IMR-90 (cell line): ENCODE data around the gene BCL6. TPM values are rescaled to one million over a fixed set of nuclear protein-coding genes. Genes with fewer than 3 reads are reported as not detected.

Source experiments
- ATAC-seq: fragments of 200-7000 bp; cut with Tn5 transposase; 2 replicates; pipeline ENCODE4 v1.9.1; 2020; ENCODE audit warnings: low read depth, mild to moderate bottlenecking, moderate library complexity
- BruUV-seq: library from RNA; stranded (reverse); fragments of 400-500 nt; replicated peaks from 2 replicates; lab custom pipeline; 2021; lab: Mats Ljungman, UMichigan
- CTCF ChIA-PET: fragments of 300-600 bp; formaldehyde crosslinking; extraction: SDS; loops from one replicate; lab custom pipeline; 2021; ENCODE audit warnings: antibody characterized with exemption; lab: Yijun Ruan, JAX
- POLR2A ChIA-PET: fragments of 300-600 bp; sonication (Branson Sonifier 250); formaldehyde crosslinking; loops from one replicate; lab custom pipeline; 2022; ENCODE audit warnings: antibody characterized with exemption; ENCODE audit not compliant: unreplicated experiment; lab: Charles Lee
- DNase-seq: peaks from one replicate; pipeline ENCODE4 v3.0.0; 2013
- H2AFZ ChIP-seq: replicated peaks from 2 replicates; pipeline ENCODE3; 2013; ENCODE audit warnings: low read length, mild to moderate bottlenecking; ENCODE audit not compliant: poor library complexity
- H2AK5ac ChIP-seq: 2 replicates; pipeline ENCODE4 v1.6.1; 2013; ENCODE audit warnings: low read depth, low read length, inconsistent platforms
- H2AK9ac ChIP-seq: replicated peaks from 2 replicates; pipeline ENCODE3; 2013; ENCODE audit warnings: mild to moderate bottlenecking, low read depth, low read length, moderate library complexity; ENCODE audit not compliant: poor library complexity
- H2BK120ac ChIP-seq: 2 replicates; pipeline ENCODE4 v1.6.1; 2013; ENCODE audit warnings: low read depth, low read length, inconsistent platforms
- H2BK15ac ChIP-seq: 3 replicates; pipeline ENCODE4 v1.6.1; 2013; ENCODE audit warnings: low read depth, low read length, inconsistent platforms
- H2BK20ac ChIP-seq: 2 replicates; pipeline ENCODE4 v1.6.1; 2013; ENCODE audit warnings: low read depth, mild to moderate bottlenecking, inconsistent platforms, low read length, moderate library complexity
- H2BK5ac ChIP-seq: 2 replicates; pipeline ENCODE4 v1.6.1; 2013; ENCODE audit warnings: mild to moderate bottlenecking, low read depth, low read length, inconsistent platforms; ENCODE audit not compliant: poor library complexity, severe bottlenecking
- H3K14ac ChIP-seq: replicated peaks from 2 replicates; pipeline ENCODE4 v1.6.1; 2013; ENCODE audit warnings: low read depth, low read length, inconsistent platforms
- H3K18ac ChIP-seq: 2 replicates; pipeline ENCODE4 v1.6.1; 2013; ENCODE audit warnings: low read depth, low read length, control low read depth
- H3K23ac ChIP-seq: 2 replicates; pipeline ENCODE4 v1.6.1; 2013; ENCODE audit warnings: low read depth, low read length, inconsistent platforms
- H3K27ac ChIP-seq: 2 replicates; pipeline ENCODE4 v1.5.1; 2013; ENCODE audit warnings: mild to moderate bottlenecking, control low read depth, low read length; ENCODE audit not compliant: insufficient read depth
- H3K27me3 ChIP-seq: 2 replicates; pipeline ENCODE4 v1.6.1; 2013; ENCODE audit warnings: low read length; ENCODE audit not compliant: control insufficient read depth, insufficient read depth
- H3K36me3 ChIP-seq: 2 replicates; pipeline ENCODE4 v1.6.1; 2013; ENCODE audit warnings: low read length, mixed read lengths; ENCODE audit not compliant: control insufficient read depth, insufficient read depth
- H3K4ac ChIP-seq: 2 replicates; pipeline ENCODE4 v1.6.1; 2013; ENCODE audit warnings: low read depth, low read length, inconsistent platforms
- H3K4me1 ChIP-seq: 2 replicates; pipeline ENCODE4 v1.6.1; 2013; ENCODE audit warnings: low read length, mixed read lengths; ENCODE audit not compliant: control insufficient read depth, insufficient read depth
- H3K4me2 ChIP-seq: 2 replicates; pipeline ENCODE4 v1.6.1; 2013; ENCODE audit warnings: low read depth, mild to moderate bottlenecking, control low read depth, low read length, moderate library complexity
- H3K4me3 ChIP-seq: 2 replicates; pipeline ENCODE4 v1.5.1; 2013; ENCODE audit warnings: low read depth, mild to moderate bottlenecking, control low read depth, low read length, moderate library complexity; ENCODE audit not compliant: insufficient read depth
- H3K56ac ChIP-seq: 2 replicates; pipeline ENCODE4 v1.6.1; 2013; ENCODE audit warnings: low read length, inconsistent platforms; ENCODE audit not compliant: insufficient read depth; ENCODE audit errors: extremely low read depth
- H3K79me1 ChIP-seq, 2 experiments: 2 replicates each; pipeline ENCODE4 v1.6.1; 2013; ENCODE audit warnings: low read length in 2 of 2, inconsistent platforms in 1 of 2, low read depth in 1 of 2
- H3K9ac ChIP-seq: 2 replicates; pipeline ENCODE4 v1.6.1; 2013; ENCODE audit warnings: low read depth, low read length, control low read depth
- H3K9me1 ChIP-seq: 2 replicates; pipeline ENCODE4 v1.6.1; 2013; ENCODE audit warnings: low read length, inconsistent platforms; ENCODE audit not compliant: insufficient read depth
- H3K9me3 ChIP-seq: 2 replicates; pipeline ENCODE4 v1.6.1; 2013; ENCODE audit warnings: low read length; ENCODE audit not compliant: control insufficient read depth, insufficient read depth
- H4K20me1 ChIP-seq: 2 replicates; pipeline ENCODE4 v1.6.1; 2013; ENCODE audit warnings: low read length, inconsistent platforms; ENCODE audit not compliant: insufficient read depth
- H4K5ac ChIP-seq: 2 replicates; pipeline ENCODE4 v1.6.1; 2013; ENCODE audit warnings: mild to moderate bottlenecking, low read depth, low read length, control low read depth
- H4K8ac ChIP-seq, 2 experiments: 2 replicates each; pipeline ENCODE4 v1.6.1; 2013; ENCODE audit warnings: low read depth in 2 of 2, low read length in 2 of 2, control low read depth in 1 of 2, inconsistent platforms in 1 of 2
- H4K91ac ChIP-seq: 2 replicates; pipeline ENCODE4 v1.6.1; 2013; ENCODE audit warnings: low read depth, low read length, inconsistent platforms; ENCODE audit not compliant: insufficient read depth
- MAFK ChIP-seq: IDR thresholded peaks from 2 replicates; pipeline ENCODE4 v1.6.1; 2012; ENCODE audit warnings: low read depth, low read length, improper control_type of control experiment
- NFE2L2 ChIP-seq: fragments of 150-350 bp; IDR thresholded peaks from 2 replicates; pipeline ENCODE4 v1.6.1; 2016; ENCODE audit warnings: low read depth, mild to moderate bottlenecking, low read length
- POLR2A ChIP-seq: IDR thresholded peaks from 2 replicates; pipeline ENCODE4 v1.6.1; 2012; ENCODE audit warnings: mild to moderate bottlenecking, low read depth, low read length
- RAD21 ChIP-seq: IDR thresholded peaks from 2 replicates; pipeline ENCODE4 v1.6.1; 2012; ENCODE audit warnings: low read length, improper control_type of control experiment
- SMC3 ChIP-seq: fragments of 150-350 bp; IDR thresholded peaks from 2 replicates; pipeline ENCODE4 v1.6.1; 2016; ENCODE audit warnings: low read depth, mild to moderate bottlenecking, antibody characterized with exemption, low read length, moderate library complexity
- USF2 ChIP-seq: fragments of 150-350 bp; IDR thresholded peaks from 2 replicates; pipeline ENCODE4 v1.6.1; 2017; ENCODE audit warnings: mild to moderate bottlenecking, antibody characterized with exemption, low read length, low read depth
- WGBS, 2 experiments: methylation state at CpG; one replicate each; pipeline versions ENCODE4 v1.1.5 to v1.1.7; 2013; ENCODE audit warnings: missing lambda C conversion rate in 2 of 2; ENCODE audit not compliant: insufficient read length in 1 of 2; ENCODE audit errors: extremely low coverage in 2 of 2; 5-methylcytosine and 5-hydroxymethylcytosine counted together
- dilution Hi-C: fragments of 300-500 bp; cut with HindIII; formaldehyde crosslinking; loops from one replicate; pipeline ENCODE4 v1.14.3; 2018; ENCODE audit warnings: low sequenced_read_pairs; ENCODE audit not compliant: unreplicated experiment
- in situ Hi-C: fragments of 300-500 bp; cut with MboI; formaldehyde crosslinking; loops from 3 replicates; pipeline ENCODE4 v1.14.3; 2019; ENCODE audit warnings: low sequenced_read_pairs, inconsistent platforms, mixed read lengths
- intact Hi-C: fragments of 100-400 bp; cut with micrococcal nuclease; formaldehyde crosslinking; loops from 2 replicates; pipeline ENCODE4 v1.10.0; 2022
- polyA plus RNA-seq, 3 experiments: library from polyadenylated mRNA; depleted of rRNA; stranded (reverse); fragments of >200 nt; gene quantifications; 2 replicates each; pipeline ENCODE4 v1.2.3, GENCODE V29; 2012; ENCODE audit warnings: low replicate concordance in 1 of 3
- total RNA-seq: library from RNA; depleted of rRNA; stranded (reverse); fragments of >200 nt; gene quantifications from 2 replicates; pipeline ENCODE4 v1.2.3, GENCODE V29; 2012
- TF ChIP-seq, protein P1 (sequence below): conservative IDR thresholded peaks from 2 replicates; pipeline ENCODE4 v1.5.1; 2012; ENCODE audit warnings: mild to moderate bottlenecking, low read depth, low read length, improper control_type of control experiment

BCL6 gene
- total and polyA plus RNA-seq, 2 of the 4 experiments (the other 2 are of a cell fraction): 19.7 to 22.6 TPM

DNA sequence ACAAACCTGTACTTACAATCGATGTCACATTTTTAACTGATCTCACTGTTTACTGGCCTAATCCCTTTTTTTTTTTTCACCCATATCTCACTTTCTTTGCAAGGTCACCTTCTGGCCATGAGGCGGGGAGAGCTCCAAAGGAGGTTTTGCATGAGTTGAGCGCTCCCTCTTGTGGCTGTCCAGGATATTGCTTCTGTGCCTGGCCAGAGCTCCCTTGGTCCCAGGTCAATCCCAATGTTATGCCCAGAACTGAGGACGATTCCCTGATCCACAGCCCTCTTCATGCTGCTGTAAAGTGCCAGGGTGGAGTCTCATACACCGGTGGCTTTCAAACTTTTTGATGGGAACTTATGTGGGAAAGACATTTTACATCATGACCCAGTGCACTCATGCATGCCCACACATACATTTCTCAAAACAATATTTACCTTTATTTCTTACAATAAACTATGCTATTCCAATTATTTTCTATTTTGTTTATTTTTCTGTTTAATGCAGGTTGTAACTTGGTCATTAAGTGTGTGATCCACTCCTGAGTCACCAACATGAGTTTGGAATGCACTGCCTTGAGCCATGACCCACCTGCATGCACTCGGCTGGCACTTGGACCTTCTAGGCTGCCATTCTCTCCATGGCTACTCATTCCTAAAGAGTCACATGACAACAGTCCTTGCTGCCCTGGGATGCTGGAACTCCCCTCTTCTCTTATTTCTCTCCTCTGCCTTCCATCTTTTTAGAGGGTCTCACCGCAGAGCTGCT is 65.5 kb downstream of the BCL6 start (continued):
- TF ChIP-seq SMC3: peak; percentile 93
- TF ChIP-seq POLR2A: no peak
- TF ChIP-seq MAFK: no peak

DNA sequence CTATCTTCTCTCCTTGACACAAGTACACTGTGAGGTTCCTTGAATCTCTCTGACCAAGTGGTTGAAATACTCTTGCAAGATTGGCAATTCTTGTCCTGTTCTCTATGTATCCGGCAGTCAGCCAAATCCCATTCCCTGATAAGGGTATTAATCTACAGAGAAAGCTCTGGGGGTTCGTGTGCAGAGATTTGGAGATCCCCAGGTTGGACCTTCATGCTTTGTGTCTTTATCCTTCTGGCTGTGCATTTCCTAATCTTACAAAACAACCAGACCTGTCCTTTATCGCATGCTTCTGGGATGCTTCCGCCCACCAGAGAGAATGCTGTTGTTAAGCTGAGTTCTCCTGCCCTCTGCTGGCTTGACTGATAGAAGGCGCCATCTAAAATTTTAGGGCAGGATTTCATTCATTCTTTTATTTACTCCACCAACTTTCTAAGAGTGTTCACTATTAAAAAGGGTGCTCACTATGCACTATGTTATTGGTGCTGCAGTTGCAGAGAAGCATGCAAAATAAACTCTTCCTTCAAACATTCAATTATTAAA is 66.5 kb downstream of the BCL6 start:
- no peak overlapping the region for H3K56ac ChIP-seq
- in situ Hi-C loops (loop anchor here (5.0 kb wide), 2 partner anchors 361 to 451 kb away; no protein-coding TSS in a partner anchor), intact Hi-C loops (loop anchor here (1.0 to 10.0 kb wide), 6 partner anchors 36 to 834 kb away; partner anchors contain the start of gene ADIPOQ), dilution Hi-C loops (loop anchor here (25.0 kb wide), 2 partner anchors 366 to 466 kb away; no protein-coding TSS in a partner anchor)
- H2AFZ ChIP-seq: no peak overlapping the region
- no peak overlapping the region for H3K4ac ChIP-seq
- H3K36me3 ChIP-seq: no peaks in the 10 kb centered on the region
- ChIA-PET CTCF (interaction anchor here (0.7 to 8.4 kb wide), 30 partner anchors 8 to 1549 kb away, joined by 3 to 168 read pairs (median 4); partner anchors contain the start of genes MASP1 and SST), POLR2A (interaction anchor here (1.7 kb wide), 1 partner anchor 360 kb away, joined by 5 read pairs; no protein-coding TSS in a partner anchor)
- no peak for TF ChIP-seq NFE2L2
- peak; percentile 92 for TF ChIP-seq SMC3
- TF ChIP-seq USF2: no peak
- TF ChIP-seq, protein P1, sequence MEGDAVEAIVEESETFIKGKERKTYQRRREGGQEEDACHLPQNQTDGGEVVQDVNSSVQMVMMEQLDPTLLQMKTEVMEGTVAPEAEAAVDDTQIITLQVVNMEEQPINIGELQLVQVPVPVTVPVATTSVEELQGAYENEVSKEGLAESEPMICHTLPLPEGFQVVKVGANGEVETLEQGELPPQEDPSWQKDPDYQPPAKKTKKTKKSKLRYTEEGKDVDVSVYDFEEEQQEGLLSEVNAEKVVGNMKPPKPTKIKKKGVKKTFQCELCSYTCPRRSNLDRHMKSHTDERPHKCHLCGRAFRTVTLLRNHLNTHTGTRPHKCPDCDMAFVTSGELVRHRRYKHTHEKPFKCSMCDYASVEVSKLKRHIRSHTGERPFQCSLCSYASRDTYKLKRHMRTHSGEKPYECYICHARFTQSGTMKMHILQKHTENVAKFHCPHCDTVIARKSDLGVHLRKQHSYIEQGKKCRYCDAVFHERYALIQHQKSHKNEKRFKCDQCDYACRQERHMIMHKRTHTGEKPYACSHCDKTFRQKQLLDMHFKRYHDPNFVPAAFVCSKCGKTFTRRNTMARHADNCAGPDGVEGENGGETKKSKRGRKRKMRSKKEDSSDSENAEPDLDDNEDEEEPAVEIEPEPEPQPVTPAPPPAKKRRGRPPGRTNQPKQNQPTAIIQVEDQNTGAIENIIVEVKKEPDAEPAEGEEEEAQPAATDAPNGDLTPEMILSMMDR: peak; percentile 88
- TF ChIP-seq RAD21: peak; percentile 88
- H4K20me1 ChIP-seq: no peaks in the 10 kb centered on the region
- no peak overlapping the region for H3K9ac ChIP-seq
- no peaks in the 10 kb centered on the region; the same call in 1 of the 2 replicates for H3K9me1 ChIP-seq
- H2BK5ac ChIP-seq: no peak overlapping the region
- no peak overlapping the region for H3K27ac ChIP-seq
- no TSS peak for BruUV-seq
- no peak overlapping the region for H4K5ac ChIP-seq
- no peaks in the 10 kb centered on the region for H3K79me1 ChIP-seq
- DNase-seq (peak; percentile 67), ATAC-seq (peak; percentile 84)
- no peaks in the 10 kb centered on the region for H3K4me1 ChIP-seq
- H3K4me3 ChIP-seq: no peak overlapping the region
- H3K14ac ChIP-seq: no peak overlapping the region
- H2AK9ac ChIP-seq: no peak overlapping the region
- no peak overlapping the region for H2AK5ac ChIP-seq
- no peak overlapping the region for H2BK120ac ChIP-seq
- H3K23ac ChIP-seq: no peak overlapping the region
- H2BK15ac ChIP-seq: no peak overlapping the region
- no peak overlapping the region for H4K91ac ChIP-seq
- H3K27me3 ChIP-seq: peaks cover 34% of the 10 kb centered on the region
- H2BK20ac ChIP-seq: no peak overlapping the region
- no peak overlapping the region for H3K18ac ChIP-seq
- H3K4me2 ChIP-seq: no peak overlapping the region
- no CpG with 5 or more reads among the region's 5 CpGs for WGBS, 2 experiments
- H3K9me3 ChIP-seq: no peaks in the 10 kb centered on the region
- H4K8ac ChIP-seq: no peak overlapping the region
